ENCODE measurements around the gene DGKD.
"Not testable (repeated sequence)": the region's sequence is repeated elsewhere in the genome, so short reads cannot be mapped to it uniquely, and the experiment has no call there.

The DGKD gene

DNA sequence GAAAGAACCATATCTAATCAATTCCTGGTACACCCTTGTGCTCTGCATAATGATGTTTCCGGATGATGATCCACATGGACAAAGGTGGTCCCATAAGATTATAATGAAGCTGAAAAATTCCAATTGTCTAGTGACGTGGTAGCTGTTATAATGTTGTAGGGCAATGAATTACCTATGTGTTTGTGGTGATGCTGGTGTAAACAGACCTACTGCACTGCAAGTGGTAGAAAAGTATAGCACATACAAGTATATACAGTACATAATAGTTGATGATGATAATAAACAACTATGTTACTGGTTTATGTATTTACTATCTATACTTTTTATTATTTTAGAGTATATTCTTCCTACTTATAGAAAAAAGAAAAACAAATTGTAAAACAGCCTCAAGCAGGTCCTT lies 8.4 kb downstream of the DGKD start:
- no peak for DNase-seq

DNA sequence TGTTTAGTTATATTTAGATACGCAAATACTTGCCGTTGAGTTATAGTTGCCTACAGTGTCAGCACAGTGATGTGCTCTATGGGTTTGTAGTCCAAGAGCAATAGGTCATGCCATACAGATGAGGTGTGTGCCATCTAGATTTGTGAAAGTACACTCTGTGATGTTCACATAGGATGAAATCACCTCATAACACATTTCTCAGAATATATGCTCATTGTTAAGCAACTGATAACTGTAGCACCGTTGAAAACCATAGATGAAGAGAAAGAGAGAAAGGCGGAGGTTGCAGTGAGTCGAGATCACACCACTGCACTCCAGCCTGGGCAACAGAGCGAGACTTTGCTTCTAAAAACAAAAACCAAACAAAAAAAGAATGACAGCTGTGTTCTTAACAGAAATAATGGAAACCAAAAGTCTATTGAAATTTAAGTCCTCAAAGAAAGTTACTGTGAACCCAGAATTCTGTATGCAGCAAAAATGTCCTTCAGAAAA lies 9.5 kb downstream of the DGKD start:
- no peak for DNase-seq

DNA sequence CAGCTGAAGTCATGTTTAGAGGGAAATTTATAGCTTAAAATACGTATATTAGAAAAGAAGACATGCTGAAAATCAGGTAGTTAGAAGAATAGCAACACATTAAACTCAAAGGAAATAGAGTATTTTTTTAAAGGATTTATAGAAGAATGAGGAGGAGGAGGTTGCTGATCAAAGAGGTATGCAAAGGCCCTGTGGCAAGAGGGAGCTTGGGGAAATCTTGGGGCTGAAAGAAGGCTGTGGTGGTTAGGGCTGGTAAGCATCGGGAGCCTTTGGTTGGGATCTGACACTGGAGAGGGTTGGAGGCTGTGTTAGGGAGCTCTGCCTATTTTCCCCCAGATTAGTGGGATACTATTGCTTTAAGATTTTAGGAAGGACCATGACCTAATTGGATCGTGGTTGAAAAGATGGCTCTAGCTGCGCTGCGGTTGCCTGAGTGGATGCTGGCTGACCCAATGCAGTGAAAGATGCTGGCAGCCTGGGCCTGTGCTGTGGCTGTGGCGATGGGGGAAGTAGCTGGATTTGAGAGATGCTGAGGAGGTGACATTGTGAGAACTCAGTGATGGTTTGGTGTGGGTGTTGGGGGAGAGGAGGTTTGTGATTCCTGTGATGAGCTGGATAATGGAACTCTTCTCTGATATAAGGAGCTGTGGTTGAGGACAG lies 11.7 kb downstream of the DGKD start:
- DNase-seq = no peak

DNA sequence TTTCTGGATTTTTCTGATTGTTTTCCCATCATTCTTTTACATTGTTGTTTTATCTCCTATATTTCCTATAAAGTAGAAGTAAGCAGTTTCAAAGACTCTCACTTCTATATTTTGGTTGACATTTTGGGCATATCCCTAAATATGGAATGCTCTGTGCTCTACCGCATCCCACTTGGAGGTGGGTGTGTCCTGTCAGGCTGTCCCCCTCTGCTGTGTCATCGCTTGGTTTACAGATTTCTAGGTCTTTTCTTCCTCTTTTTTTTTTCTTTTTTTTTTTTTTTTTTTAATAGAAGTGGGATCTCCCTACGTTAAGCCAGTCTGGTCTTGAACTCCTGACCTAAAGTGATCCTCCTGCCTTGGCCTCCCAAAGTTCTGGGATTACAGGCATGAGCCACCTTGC lies 13.3 kb downstream of the DGKD start:
- DNase-seq = no peak

DNA sequence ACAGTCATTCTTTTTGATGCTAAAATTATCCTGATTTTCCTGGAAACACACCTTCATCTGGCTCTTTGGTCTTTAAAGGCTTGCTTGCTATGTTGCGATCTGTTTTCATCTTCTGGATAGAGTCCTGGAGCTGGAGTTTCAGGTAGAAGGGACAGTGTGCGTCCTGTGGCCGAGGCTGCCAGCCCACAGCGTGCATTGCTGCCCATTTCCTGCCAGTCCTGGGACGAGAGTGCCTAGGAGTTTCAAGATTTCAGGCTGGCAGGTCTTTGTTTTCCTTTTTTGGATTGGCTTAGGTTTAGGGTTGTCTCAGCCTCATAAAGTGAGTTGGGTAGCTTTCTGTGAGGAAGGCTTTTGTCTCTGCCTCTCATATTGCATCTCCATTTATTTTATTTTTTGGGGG lies 14.5 kb downstream of the DGKD start:
- no peak for DNase-seq

DNA sequence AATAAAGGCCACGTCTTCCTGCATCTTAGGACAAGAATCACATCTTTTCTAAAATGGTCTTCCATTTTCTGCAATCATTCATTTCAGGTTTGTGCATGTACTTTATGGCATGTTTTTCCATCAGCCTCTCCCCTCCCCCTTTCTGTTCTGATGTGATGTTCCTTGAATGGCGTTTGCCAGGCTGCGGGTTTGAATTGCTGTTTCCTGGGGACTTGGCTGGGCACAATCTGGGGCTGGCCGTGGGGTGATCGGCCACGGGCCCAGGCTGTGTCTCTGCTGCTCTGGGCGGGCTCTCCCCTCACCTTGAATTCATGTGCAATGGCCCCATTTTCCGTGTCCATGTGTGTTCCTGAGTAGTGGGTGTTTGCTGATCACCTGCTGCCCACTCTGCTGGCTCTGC lies 15.2 kb downstream of the DGKD start:
- no peak for DNase-seq

DNA sequence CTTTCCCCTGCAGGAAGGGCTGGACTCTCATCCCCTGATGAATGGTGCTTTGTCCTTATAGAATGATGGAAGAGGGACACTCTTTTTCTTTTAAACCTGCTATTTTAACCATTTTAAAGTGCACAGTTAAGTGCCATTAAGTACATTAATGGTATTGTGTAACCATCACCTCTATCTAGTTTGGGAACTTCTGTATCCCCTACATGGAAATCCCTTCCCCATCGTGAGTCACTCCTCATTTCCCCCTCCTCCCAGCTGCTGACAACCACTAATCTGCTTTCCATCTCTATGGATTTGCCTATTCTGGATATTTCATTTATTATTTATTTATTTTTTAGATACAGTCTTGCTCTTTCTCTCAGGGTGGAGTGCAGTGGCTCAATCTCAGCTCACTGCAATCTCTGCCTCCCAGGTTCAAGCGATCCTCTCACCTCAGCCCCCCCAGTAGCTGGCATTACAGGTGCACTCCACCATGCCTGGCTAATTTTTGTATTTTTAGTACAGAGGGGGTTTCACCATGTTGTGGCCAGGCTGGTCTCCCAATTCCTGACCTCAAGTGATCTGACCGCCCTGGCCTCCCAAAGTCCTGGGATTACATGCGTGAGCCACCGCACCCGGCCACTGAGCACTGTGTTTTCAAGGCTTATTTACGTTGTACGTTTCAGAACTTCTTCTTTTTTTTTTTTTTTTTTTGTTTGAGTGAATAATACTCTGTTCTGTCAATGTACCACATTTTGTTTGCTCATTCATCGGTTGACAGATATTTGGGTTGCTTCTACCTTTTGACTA lies 15.8 kb downstream of the DGKD start:
- no peak for DNase-seq

DNA sequence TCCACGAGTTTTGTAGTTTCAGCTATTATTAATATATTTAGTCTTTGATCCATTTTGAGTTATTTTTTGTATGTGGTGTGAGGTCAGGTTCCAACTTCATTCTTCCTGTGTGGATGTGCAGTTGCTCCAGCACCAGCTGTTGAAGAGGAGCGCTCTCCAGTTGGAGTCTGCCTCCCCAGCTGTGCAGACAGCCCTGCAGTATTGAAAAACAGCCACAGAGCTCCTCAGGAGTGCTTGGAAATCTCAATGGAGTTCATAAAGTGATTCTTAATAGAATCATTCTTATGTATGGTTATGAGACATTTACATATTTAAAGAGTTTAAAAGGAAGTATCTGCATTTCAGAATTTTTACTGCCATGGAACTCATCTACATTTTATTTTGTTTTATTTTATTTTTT lies 17.3 kb downstream of the DGKD start:
- DNase-seq = no peak

DNA sequence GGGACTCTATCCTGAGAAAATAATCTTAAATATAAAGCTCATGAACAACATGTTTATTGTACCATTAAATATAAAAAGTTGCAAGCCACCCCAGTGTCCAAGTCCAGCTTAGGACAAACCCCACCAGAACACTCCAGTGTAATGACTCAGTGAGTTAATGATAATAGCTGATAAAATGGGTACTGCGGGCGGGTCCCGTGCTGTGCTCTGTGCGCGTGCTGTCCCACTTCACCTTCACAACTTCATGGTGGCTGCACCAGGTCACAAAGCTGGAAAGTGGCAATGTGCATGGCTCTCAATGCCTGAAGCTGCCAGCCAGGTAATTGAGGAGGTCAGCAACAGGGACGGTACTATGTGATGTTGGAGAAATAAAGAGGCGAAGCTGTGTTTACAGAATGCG lies 18.6 kb downstream of the DGKD start:
- DNase-seq = no peak

DNA sequence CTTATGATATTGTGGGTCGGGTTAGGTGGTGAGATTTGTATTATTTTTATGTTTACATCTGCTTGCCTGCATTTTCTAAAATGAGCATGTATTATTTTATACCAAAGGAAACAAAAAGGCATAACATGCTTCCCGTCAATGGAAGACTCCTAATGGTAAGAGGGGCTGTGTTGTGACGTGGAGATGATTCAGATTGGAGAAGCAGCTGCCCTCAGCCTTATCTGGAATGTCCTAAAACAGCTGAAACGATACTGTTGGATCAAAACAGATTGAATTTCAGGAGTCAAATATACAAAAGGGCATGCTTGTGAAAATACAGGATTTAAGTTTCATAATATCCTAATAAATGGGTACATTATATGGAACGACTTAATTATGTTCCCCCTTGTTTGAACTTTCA lies 19.0 kb downstream of the DGKD start:
- DNase-seq = no peak

DNA sequence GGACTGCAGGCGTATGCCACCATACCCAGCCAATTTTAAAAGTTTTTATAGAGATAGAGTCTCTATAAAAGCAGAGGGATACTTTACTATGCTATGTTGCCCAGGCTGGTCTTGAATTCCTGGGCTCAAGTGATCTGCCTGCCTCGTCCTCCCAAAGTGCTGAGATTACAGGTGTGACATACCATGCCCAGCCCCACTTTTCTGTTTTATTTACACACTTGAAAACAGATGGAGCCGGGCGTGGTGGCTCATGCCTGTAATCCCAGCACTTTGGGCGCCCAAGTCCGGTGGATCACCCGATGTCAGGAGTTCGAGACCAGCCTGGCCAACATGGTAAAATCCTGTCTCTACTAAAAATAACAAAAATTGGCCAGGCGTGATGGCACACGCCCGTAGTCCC lies 20.5 kb downstream of the DGKD start:
- DNase-seq = not testable (repeated sequence)

DNA sequence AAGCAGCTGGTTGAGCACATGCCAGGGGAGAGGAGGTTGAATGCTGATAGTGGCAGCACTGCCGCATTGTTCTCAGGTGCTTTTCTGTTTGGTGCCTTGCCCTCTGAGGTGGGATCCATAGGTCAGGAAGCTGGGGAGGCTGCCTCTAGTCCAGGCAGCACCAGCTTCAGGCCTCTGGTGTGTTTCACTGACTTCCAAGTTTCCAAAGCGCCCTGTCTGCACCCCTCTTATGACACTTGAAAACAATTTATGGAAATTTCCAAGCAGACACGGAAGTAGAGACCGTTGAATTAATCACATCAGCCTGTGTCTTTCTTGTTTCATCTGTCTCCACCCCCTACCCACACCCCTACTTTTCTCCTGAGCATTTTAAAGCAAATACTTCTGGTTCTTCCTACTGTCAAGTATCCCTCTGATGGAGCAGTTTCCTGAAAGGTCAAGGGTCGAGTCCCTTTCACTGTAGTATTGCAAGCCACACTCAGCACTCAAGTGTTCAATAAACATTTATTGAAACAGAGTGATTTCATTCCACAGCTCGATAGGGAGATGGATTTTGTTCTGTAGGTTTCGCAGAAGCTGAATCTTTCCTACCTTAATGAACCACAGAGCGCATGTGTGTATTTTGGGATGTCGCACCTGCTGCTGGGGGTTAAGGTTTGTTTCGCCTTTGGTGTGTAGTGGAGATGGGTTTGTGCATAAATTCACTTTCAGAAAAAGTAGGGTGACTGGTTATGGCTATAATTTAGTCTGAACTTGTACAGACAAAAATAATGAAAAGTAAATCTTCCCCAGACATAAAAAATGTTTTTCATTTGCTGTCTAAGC lies 21.4 kb downstream of the DGKD start:
- no peak for DNase-seq

DNA sequence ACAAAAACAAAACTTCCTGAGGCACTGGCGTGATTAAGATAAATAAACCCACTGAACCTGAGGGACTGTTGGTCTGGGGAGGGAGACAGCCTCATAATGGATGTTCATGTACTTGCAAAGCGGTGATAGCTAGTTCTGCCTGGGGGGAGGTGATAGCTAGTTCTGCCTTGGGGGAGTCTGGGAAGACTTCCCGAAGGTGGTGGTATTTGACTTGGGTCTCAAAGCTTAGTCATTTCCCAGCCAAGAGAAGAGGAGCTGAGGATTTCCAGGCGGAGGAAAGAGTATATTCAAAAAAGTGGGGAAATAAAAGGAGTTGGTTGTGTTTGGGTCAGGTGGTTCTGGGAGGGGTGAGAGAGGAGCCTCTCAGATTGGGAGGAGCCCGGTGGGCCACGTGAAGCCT lies 24.7 kb downstream of the DGKD start:
- no peak for DNase-seq

DNA sequence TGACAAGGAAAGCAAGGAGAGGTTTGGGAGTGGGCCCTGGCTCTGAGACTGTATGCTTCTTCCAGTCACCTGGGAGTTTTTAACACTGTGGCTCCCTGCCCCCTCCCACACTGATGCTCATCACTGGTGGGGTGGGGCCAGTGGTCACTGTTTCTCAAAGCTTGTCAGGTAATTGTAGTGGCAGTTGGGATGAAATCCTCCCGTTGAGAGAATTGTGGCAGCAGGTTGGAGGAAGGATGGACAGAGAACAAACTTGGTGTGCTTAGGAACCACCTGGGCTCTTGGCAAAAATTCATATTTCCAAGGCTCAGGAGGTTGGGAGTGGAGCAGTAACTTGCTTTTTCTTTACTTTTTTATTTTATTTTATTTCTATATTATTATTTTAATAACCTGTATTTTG lies 25.1 kb downstream of the DGKD start:
- DNase-seq = no peak

DNA sequence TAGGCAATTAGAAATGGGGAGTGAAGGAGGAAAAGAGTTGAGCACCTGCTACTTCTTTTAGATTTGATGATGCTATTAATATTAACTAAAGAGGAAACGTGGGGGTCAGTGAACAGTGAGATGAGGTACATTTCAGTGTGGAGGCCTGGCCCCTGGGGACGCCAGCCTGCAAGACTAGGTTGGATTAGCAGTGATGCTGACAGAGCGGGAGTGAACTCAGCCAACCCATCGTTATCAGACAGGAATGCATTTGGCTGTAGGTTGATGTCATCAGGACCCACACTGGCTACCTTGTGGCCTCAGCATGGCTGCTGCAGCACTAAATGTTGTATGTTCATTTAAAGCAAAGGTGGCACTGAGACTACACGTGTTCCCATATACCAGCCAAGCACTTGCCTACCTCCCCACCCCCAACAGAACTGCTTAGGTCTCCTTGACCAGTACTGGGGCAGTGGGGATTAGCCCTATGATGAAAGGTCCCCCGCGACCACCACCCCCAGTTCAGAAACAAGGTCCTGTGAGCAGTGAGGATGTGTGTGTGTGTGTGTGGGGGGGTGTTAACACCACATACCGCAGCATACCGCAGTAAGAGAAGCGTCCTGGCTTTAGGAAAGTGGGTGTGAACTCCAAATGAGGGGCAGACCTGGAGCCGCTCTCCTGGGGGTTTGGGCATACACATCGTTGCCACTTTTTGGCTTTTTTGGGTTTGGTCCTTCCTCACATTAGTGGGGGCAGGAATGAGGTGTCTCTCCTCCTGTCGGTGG lies 26.0 kb downstream of the DGKD start:
- no peak for DNase-seq

DNA sequence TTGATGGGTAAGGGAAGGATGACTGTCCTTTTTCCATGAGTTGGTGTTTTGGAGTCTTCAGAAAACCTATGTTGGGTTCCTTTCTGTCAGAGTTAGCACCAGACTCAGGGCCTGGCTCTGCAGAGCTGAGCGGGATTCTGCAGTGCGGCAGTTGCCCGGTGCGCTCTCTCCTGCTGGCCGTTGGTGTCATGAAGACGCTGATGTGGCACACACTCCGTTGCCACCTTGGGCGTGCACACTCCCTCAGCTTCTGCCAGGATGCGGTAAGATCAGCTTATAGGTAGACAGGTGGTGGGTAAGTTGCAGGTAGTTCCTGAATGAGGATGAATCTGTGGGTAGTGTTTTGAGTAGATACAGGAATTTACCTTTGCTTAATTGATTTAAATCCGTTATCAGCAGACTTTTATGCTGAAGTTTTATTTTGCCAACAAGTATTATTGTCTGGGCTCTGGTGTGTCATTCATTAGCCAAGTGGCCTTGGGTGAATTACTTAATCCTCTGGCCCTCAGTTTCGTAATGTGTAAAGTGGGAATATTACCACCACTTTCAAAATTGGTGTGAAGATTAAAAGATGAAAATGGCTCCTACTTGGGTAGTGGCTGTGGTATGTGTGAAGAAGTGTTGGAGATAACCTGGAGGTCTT lies 26.8 kb downstream of the DGKD start:
- no peak for DNase-seq

DNA sequence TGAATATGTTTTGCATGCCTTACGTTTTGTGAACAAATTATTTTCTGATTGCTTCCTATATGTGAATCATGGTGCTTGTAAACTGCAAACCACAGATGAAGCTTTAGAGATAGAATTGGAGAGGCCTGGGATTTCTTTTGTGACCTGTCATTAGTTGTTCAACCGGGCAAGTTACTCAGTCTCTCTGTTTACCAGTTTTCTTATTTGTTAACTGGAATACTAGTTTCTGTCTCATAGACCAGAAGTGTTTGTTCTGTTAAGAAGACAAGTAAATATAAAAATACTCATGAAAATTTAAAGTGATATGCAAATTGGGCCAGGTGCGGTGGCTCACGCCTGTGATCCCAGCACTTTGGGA lies 27.3 kb downstream of the DGKD start:
- DNase-seq = no peak

DNA sequence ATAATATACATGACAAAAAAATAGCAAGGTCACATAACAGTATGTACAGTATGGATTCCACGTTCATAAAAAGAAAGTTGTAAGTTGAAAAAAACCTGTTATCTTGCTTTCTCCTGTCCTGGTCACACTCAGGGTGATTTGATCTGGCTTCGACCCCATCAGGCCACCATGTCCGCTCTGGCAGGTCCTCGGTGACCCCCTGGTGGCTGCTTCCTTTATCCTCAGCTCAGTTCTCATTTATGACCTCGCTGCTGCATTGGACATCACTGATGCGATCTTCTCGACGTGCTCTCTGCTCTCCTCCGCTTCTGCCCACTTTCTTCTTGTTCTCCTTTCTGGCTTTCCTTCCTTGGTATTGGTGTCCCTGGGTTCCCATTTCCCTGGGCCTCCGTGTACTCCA lies 29.7 kb downstream of the DGKD start:
- DNase-seq = no peak

DNA sequence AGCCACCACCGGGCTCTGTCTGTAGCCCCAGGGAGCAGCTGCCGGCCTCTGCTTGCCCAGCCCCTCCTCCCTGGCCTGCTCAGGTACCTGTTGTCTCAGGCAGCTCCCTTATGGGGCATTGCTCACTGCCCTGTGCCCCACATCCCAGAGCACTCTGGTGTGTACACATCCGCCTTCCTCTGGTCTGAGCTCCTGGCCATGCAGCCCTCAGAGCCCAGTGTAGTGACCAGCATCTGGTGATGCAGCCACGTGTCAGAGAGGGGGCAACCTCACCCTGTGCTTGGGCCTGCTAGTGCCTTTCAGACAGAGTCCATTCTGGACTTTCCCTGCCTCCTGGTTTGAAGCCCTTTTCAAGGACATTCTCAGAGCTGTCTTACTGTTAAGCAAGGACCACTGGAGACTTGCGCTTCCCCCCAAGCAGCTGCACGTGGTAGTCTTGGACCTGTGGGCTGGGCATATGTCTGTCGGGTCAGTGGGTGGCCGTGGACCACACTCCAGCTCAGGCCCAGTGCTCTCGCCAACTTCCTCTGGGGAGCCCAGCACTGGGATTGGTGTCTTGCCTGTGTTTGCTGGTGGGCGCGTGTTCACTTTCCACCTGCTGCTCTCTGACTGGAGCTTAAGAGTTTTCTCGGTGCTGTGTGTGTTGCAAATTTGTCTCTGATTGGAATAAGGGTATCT lies 30.7 kb downstream of the DGKD start:
- DNase-seq = no peak

DNA sequence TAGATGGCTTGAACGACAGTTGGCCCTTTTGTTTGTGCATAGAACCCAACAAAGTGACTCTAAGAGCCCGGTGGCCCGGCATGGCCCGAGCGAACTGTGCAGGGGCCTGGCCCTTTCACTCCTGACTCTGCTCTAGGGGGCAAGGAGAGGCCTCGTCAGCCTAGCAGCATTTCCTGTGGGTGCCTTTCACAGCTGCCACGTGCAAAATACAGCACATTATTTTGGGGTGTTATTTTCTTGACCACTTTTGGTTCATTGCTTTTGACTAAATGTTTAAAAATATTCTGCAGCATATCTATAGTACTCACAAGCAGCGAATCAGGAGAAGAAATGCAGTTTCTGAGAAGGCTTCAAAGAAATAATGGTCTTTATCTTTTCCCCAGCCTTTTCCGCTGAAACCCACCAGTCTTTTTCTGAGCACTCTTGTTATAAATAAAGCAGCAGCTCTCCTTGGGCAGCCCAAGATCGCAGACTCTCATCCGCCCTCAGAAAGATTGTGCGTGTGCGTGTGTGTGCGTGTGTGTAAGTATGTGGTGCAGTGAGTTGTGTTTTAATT lies 31.3 kb downstream of the DGKD start:
- DNase-seq = peak; percentile 61

DNA sequence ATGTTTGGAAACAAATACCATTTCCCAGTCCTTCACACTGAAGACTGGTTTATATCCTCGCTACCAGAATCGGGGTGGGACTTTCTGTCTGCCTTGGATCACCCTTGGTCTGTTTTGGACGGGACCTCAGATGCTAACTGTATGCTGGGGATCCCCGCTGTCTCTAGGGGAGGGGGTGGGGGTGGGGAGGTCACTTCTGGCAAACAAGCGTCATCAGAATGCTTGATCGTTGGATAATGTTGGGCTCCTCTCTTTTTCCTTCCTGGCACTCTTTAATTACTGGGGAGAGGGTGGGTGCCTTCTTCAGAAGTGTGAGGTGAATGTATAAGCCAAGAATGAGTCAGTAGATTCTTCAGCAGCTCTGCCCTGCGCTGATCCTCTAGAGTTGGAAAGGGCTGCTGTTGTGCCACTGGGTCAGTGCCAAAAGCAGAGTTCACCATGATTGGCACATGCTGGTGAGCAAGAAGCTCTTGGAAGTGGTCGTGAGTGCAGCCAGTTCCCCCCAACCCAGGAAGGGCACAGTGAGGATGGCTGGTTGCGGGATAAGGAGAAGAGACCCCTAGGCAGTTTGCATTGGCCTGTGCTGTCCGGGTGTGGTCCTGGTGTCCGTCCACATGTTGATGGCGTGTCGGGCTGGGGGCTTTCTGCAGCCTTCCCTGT lies 32.2 kb downstream of the DGKD start:
- peak; percentile 25 for DNase-seq
